Smooth muscle cell (in vitro differentiated cells): ENCODE results near the gene AKR1D1. TPM values are rescaled to one million over a fixed set of nuclear protein-coding genes. Genes with fewer than 3 reads are reported as not detected.

Experiments
- DNase-seq: peaks from one replicate; lab custom pipeline; 2025; ENCODE audit not compliant: unreplicated experiment; lab: John Stamatoyannopoulos, UW
- H2AFZ ChIP-seq: fragments of 200-600 bp; sonication (generic); 2 replicates; pipeline ENCODE4 v1.6.0; 2016; ENCODE audit warnings: antibody characterized with exemption, low read depth, mild to moderate bottlenecking
- H3F3A ChIP-seq: fragments of 200-600 bp; sonication (generic); 2 replicates; pipeline ENCODE4 v1.6.0; 2017; ENCODE audit warnings: antibody characterized with exemption, low read depth
- H3K27ac ChIP-seq: fragments of 200-600 bp; sonication (generic); 2 replicates; pipeline ENCODE4 v1.5.1; 2016; ENCODE audit warnings: low read depth, mild to moderate bottlenecking
- H3K27me3 ChIP-seq: fragments of 200-600 bp; sonication (generic); 2 replicates; pipeline ENCODE4 v1.6.1; 2016; ENCODE audit warnings: low read depth, mild to moderate bottlenecking
- H3K36me3 ChIP-seq: fragments of 200-600 bp; sonication (generic); 2 replicates; pipeline ENCODE4 v1.5.1; 2016; ENCODE audit warnings: low read depth
- H3K4me1 ChIP-seq: fragments of 200-600 bp; sonication (generic); 2 replicates; pipeline ENCODE4 v1.5.1; 2016; ENCODE audit warnings: low read depth
- H3K4me2 ChIP-seq: fragments of 200-600 bp; sonication (generic); 2 replicates; pipeline ENCODE4 v1.6.0; 2016; ENCODE audit warnings: mild to moderate bottlenecking
- H3K4me3 ChIP-seq: fragments of 200-600 bp; sonication (generic); 2 replicates; pipeline ENCODE4 v1.5.1; 2016; ENCODE audit warnings: mild to moderate bottlenecking
- H3K79me2 ChIP-seq: fragments of 200-600 bp; sonication (generic); 2 replicates; pipeline ENCODE4 v1.6.0; 2016; ENCODE audit warnings: low read depth, mild to moderate bottlenecking
- H3K9ac ChIP-seq: fragments of 200-600 bp; sonication (generic); 2 replicates; pipeline ENCODE4 v1.6.0; 2016; ENCODE audit warnings: low read depth
- H3K9me3 ChIP-seq: fragments of 200-600 bp; sonication (generic); replicated peaks from 2 replicates; pipeline ENCODE4 v1.5.1; 2016; ENCODE audit warnings: low read depth
- H4K20me1 ChIP-seq: fragments of 200-600 bp; sonication (generic); 2 replicates; pipeline ENCODE4 v1.6.0; 2016; ENCODE audit warnings: low read depth
- WGBS: methylation state at CpG from one replicate; pipeline ENCODE4 v1.1.7; 2016; ENCODE audit warnings: low lambda C conversion rate; 5-methylcytosine and 5-hydroxymethylcytosine counted together
- polyA plus RNA-seq: library from polyadenylated mRNA; unstranded; fragments of >200 nt; fragmentation: Nextera tagmentation; extraction: Ambion mirVana; gene quantifications from 2 replicates; pipeline ENCODE4 v1.2.1, GENCODE V29; 2016
- total RNA-seq: library from RNA; depleted of rRNA; stranded (reverse); fragments of >200 nt; gene quantifications from 2 replicates; pipeline ENCODE4 v1.2.3, GENCODE V29; 2014
- TF ChIP-seq, protein P1 (sequence below): fragments of 200-600 bp; sonication (generic); IDR thresholded peaks from 2 replicates; pipeline ENCODE4 v1.5.1; 2017; ENCODE audit warnings: borderline replicate concordance, mild to moderate bottlenecking, antibody characterized with exemption; ENCODE audit not compliant: insufficient read depth, poor library complexity, severe bottlenecking

AKR1D1 gene
- total and polyA plus RNA-seq, 2 experiments from 2014 or later: not detected

DNA sequence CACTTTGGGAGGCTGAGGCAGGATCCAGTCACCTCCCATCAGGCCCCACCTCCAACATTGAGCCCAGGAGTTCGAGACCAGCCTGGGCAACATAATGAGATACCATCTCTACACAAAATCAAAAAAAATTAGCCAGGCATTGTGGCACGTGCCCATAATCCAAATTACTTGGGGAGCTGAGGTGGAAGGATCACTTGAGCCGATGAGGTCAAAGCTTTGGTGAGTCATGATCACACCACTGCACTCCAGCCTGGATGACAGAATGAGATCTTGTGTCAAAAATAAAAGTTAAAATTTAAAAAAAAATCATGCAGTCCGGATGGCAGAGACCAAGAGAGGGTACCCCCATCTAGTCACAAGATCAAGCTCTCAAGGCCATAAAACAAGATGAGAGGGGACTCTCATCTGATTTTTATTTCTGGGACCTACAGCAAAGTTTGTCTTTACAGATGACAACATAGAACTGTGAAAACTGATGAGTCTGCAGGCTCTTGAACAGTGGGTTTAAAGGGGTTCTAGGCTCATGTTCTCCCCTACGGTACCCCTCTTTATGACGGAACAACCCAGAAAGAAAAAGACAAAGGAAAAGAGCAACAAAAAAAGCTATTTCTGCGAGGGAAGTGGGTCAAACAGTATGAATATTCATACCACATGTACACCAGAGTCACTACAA is 45.4 kb upstream of the AKR1D1 start:
- Histone ChIP-seq H3K79me2 (no peaks in the 10 kb centered on the region), H3K4me3 (no peak overlapping the region), H2AFZ (no peak overlapping the region), H4K20me1 (no peaks in the 10 kb centered on the region), H3K9ac (no peak overlapping the region), H3K36me3 (no peaks in the 10 kb centered on the region), H3K9me3 (no peaks in the 10 kb centered on the region), H3K27ac (no peak overlapping the region), H3K4me2 (no peak overlapping the region), H3F3A (no peaks in the 10 kb centered on the region), H3K4me1 (no peaks in the 10 kb centered on the region), H3K27me3 (no peaks in the 10 kb centered on the region)
- 82% methylated on average over 7 of the region's 7 CpGs for WGBS
- TF ChIP-seq, protein P1, sequence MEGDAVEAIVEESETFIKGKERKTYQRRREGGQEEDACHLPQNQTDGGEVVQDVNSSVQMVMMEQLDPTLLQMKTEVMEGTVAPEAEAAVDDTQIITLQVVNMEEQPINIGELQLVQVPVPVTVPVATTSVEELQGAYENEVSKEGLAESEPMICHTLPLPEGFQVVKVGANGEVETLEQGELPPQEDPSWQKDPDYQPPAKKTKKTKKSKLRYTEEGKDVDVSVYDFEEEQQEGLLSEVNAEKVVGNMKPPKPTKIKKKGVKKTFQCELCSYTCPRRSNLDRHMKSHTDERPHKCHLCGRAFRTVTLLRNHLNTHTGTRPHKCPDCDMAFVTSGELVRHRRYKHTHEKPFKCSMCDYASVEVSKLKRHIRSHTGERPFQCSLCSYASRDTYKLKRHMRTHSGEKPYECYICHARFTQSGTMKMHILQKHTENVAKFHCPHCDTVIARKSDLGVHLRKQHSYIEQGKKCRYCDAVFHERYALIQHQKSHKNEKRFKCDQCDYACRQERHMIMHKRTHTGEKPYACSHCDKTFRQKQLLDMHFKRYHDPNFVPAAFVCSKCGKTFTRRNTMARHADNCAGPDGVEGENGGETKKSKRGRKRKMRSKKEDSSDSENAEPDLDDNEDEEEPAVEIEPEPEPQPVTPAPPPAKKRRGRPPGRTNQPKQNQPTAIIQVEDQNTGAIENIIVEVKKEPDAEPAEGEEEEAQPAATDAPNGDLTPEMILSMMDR: no peak
- DNase-seq: no peak

DNA sequence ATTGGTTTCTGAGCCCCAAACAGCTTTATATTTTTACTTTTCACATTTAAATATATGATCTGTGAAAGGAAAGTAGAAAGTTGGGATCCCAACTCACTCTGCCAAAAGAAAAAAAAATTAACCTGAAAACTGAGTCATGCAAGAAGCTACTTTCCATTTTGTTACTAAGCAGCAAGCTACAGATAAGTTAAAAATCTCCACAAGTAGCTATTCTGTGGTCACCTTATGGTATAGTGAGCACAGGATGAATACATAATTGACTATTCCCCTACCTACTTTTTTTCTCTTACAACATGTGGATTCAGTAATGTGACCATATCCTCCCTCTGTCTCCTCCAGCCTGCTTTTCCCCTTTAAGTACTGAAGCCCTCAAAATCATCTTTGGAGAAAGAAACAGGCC is 44.1 kb upstream of the AKR1D1 start:
- no peak overlapping the region for H3K9ac ChIP-seq
- TF ChIP-seq, protein P1: no peak
- H2AFZ ChIP-seq: no peak overlapping the region
- H3K4me2 ChIP-seq: no peak overlapping the region
- H3K4me3 ChIP-seq: no peak overlapping the region
- no peaks in the 10 kb centered on the region for H4K20me1 ChIP-seq
- no peaks in the 10 kb centered on the region for H3K27me3 ChIP-seq
- H3F3A ChIP-seq: no peaks in the 10 kb centered on the region
- no peaks in the 10 kb centered on the region for H3K9me3 ChIP-seq
- no peak overlapping the region for H3K27ac ChIP-seq
- H3K4me1 ChIP-seq: no peaks in the 10 kb centered on the region
- DNase-seq: no peak
- no peaks in the 10 kb centered on the region for H3K79me2 ChIP-seq
- no peaks in the 10 kb centered on the region for H3K36me3 ChIP-seq

DNA sequence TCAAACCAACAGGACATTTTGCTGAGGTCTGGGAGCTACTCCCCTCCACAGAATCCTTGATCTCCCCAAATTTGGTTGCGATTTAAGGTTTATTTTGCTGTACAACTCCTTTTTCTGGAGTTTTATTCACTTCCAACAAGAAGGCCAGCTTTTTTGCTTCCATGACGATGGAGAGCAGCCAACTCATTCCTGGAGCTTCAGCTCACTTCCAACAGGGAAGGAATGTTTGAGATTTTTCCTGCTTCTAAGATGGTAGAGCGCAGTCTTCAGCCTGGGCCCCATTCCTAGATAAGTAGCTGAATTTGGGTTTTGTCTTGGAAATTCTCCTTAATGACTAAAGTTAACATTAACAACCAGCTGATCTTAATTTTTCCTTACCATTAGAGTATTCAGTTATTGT is 43.5 kb upstream of the AKR1D1 start:
- no peak overlapping the region for H2AFZ ChIP-seq
- no peaks in the 10 kb centered on the region for H3K36me3 ChIP-seq
- no peak overlapping the region for H3K4me2 ChIP-seq
- H3K9me3 ChIP-seq: no peaks in the 10 kb centered on the region
- H3K4me3 ChIP-seq: no peak overlapping the region
- H3K27ac ChIP-seq: no peak overlapping the region
- no peaks in the 10 kb centered on the region for H3F3A ChIP-seq
- no peaks in the 10 kb centered on the region for H3K79me2 ChIP-seq
- no peaks in the 10 kb centered on the region for H4K20me1 ChIP-seq
- no peaks in the 10 kb centered on the region for H3K4me1 ChIP-seq
- WGBS: 80% methylated on average over 3 of the region's 3 CpGs
- H3K27me3 ChIP-seq: no peaks in the 10 kb centered on the region
- TF ChIP-seq, protein P1: no peak
- DNase-seq: no peak
- no peak overlapping the region for H3K9ac ChIP-seq

DNA sequence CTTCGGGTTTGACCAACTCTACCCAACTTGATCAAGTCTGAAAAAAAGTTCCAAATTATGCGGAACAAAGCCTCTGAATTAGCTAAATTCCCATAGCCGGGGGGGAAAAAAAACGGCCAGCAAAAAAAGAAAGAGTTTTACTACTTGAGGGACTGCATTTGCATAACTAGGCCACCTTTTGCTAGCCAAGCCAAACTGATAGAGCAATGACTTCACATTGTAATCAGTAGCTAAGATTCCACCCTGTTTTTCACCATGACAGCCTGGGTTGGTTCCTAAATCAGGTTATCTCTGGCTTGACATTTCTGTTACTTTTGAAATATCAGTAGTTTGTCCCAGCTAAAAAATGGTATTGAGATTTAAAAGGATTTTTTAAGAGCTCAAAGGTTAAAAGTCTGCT is 43.0 kb upstream of the AKR1D1 start:
- Histone ChIP-seq H3K27me3 (no peaks in the 10 kb centered on the region), H3K27ac (no peak overlapping the region), H3K9me3 (no peaks in the 10 kb centered on the region), H3K79me2 (no peaks in the 10 kb centered on the region), H3K9ac (no peak overlapping the region), H3K4me2 (no peak overlapping the region), H3K36me3 (no peaks in the 10 kb centered on the region), H4K20me1 (no peaks in the 10 kb centered on the region), H2AFZ (no peak overlapping the region), H3K4me1 (no peaks in the 10 kb centered on the region), H3K4me3 (no peak overlapping the region), H3F3A (no peaks in the 10 kb centered on the region)
- DNase-seq: no peak
- TF ChIP-seq, protein P1: no peak
- WGBS: 89% methylated on average over 4 of the region's 4 CpGs
